Frontal cortex (tissue), 4 donors: ENCODE data around the gene BABAM2. TPM values are rescaled to one million over a fixed set of nuclear protein-coding genes. Genes with fewer than 3 reads are reported as not detected.
A peak's percentile ranks its signal among the peaks of the same experiment; 100 is the strongest.
"Not testable (repeated sequence)": the region's sequence is repeated elsewhere in the genome, so short reads cannot be mapped to it uniquely, and the experiment has no call there.

Source experiments
- DNase-seq, 2 donors: peaks; one replicate each; pipeline ENCODE4 v3.0.0; 2012; ENCODE audit warnings: low spot score in 2 of 2
- FAIRE-seq: peaks from 2 replicates; lab custom pipeline; 2012; peaks lifted over from hg19 to GRCh38; lab: Jason Lieb, UNC
- total RNA-seq: library from RNA; depleted of rRNA; stranded (reverse); fragments of >200 nt; gene quantifications from one replicate; pipeline ENCODE4 v1.2.3, GENCODE V29; 2014
- donor health status: control.
- donor health status: control.
- donor health status: control.

BABAM2 gene
- total RNA-seq, 1 donor from 2014 or later: 14.7 TPM

- no peak for FAIRE-seq
- no peak for DNase-seq
These were observed 203.2 kb downstream of the BABAM2 start for GRCh38 chr2:28093768-28094167.

- FAIRE-seq (no peak), DNase-seq (no peak)
These were observed 204.2 kb downstream of the BABAM2 start for GRCh38 chr2:28094739-28095138.

GRCh38 chr2:28095622-28096021 is 205.1 kb downstream of the BABAM2 start:
- DNase-seq (no peak), FAIRE-seq (no peak)

GRCh38 chr2:28096421-28096820 is 205.9 kb downstream of the BABAM2 start:
- no peak for FAIRE-seq

GRCh38 chr2:28098501-28099225 is 208.1 kb downstream of the BABAM2 start:
- no peak for DNase-seq
- FAIRE-seq: no peak

More at GRCh38 chr2:28096421-28096820, 205.9 kb downstream of the BABAM2 start:
- DNase-seq: no peak

GRCh38 chr2:28101123-28101522 is 210.6 kb downstream of the BABAM2 start:
- no peak for DNase-seq
- FAIRE-seq: no peak

GRCh38 chr2:28101892-28102291 is 211.4 kb downstream of the BABAM2 start:
- no peak for DNase-seq
- FAIRE-seq: no peak

GRCh38 chr2:28102455-28102874 is 211.9 kb downstream of the BABAM2 start:
- no peak for FAIRE-seq
- peak in 1 of 2 donors; percentile 3 for DNase-seq

GRCh38 chr2:28103611-28104010 is 213.1 kb downstream of the BABAM2 start:
- DNase-seq (no peak), FAIRE-seq (no peak)

- no peak for FAIRE-seq
- no peak for DNase-seq
These were observed 217.6 kb downstream of the BABAM2 start for GRCh38 chr2:28108143-28108542.

- FAIRE-seq, DNase-seq: not testable (repeated sequence)
These were observed 223.2 kb downstream of the BABAM2 start for GRCh38 chr2:28113771-28114170.

- DNase-seq: no peak
These were observed 226.6 kb downstream of the BABAM2 start for GRCh38 chr2:28117104-28117596.

GRCh38 chr2:28119631-28120030 is 229.1 kb downstream of the BABAM2 start:
- no peak for FAIRE-seq

More at GRCh38 chr2:28117104-28117596, 226.6 kb downstream of the BABAM2 start:
- FAIRE-seq: no peak

GRCh38 chr2:28128281-28128950 is 237.9 kb downstream of the BABAM2 start:
- FAIRE-seq (no peak), DNase-seq (no peak)

More at GRCh38 chr2:28119631-28120030, 229.1 kb downstream of the BABAM2 start:
- DNase-seq: no peak

- FAIRE-seq: no peak
- no peak for DNase-seq
These were observed 239.6 kb downstream of the BABAM2 start for GRCh38 chr2:28129955-28130695.

GRCh38 chr2:28133778-28134177 is 243.2 kb downstream of the BABAM2 start:
- no peak for DNase-seq
- FAIRE-seq: no peak

GRCh38 chr2:28134262-28134812 is 243.8 kb downstream of the BABAM2 start:
- DNase-seq (no peak), FAIRE-seq (no peak)

GRCh38 chr2:28134857-28135256 is 244.3 kb downstream of the BABAM2 start:
- DNase-seq (no peak), FAIRE-seq (no peak)

GRCh38 chr2:28135324-28135723 is 244.8 kb downstream of the BABAM2 start:
- DNase-seq: no peak
- no peak for FAIRE-seq

GRCh38 chr2:28135799-28136198 is 245.3 kb downstream of the BABAM2 start:
- FAIRE-seq (no peak), DNase-seq (no peak)
